Brain microvascular endothelial cell (primary cell): Measurements from ENCODE around the gene RABEP2.

Experiments
- DNase-seq: peaks from one replicate; pipeline ENCODE4 v3.0.0-alpha.2; 2020
- H3K27ac ChIP-seq: fragments of 250-450 bp; sonication (Bioruptor Pico); 2 replicates; pipeline ENCODE4 v1.5.1; 2020; ENCODE audit warnings: mild to moderate bottlenecking, moderate library complexity
- H3K27me3 ChIP-seq: fragments of 250-450 bp; sonication (Bioruptor Pico); replicated peaks from 2 replicates; pipeline ENCODE4 v1.5.1; 2020; ENCODE audit warnings: mild to moderate bottlenecking
- H3K36me3 ChIP-seq: fragments of 250-450 bp; sonication (Bioruptor Pico); replicated peaks from 2 replicates; pipeline ENCODE4 v1.5.1; 2020; ENCODE audit warnings: mild to moderate bottlenecking
- H3K4me3 ChIP-seq: 2 replicates; pipeline ENCODE4 v1.5.1; 2011; ENCODE audit warnings: low read depth, mild to moderate bottlenecking, control low read depth, low read length, moderate library complexity
- CTCF ChIP-seq: IDR thresholded peaks from 2 replicates; pipeline ENCODE4 v1.5.1; 2011; ENCODE audit warnings: low read depth, mild to moderate bottlenecking, moderate library complexity, low read length, control low read depth, inconsistent platforms; ENCODE audit errors: missing control alignments
- in situ Hi-C: cut with HindIII; loops from 2 replicates; pipeline ENCODE4 v1.10.0; 2017; ENCODE audit warnings: low sequenced_read_pairs, low pct_ligation_motif_present

The RABEP2 gene

GRCh38 chr16:28904828-28905227 lies 20.2 kb downstream of the RABEP2 start:
- Histone ChIP-seq H3K36me3 (peaks cover 9% of the 10 kb centered on the region), H3K27ac (no peak overlapping the region), H3K27me3 (no peaks in the 10 kb centered on the region), H3K4me3 (no peak overlapping the region)
- no peak for TF ChIP-seq CTCF
- no peak for DNase-seq
- in situ Hi-C loops: no loop called here

DNA sequence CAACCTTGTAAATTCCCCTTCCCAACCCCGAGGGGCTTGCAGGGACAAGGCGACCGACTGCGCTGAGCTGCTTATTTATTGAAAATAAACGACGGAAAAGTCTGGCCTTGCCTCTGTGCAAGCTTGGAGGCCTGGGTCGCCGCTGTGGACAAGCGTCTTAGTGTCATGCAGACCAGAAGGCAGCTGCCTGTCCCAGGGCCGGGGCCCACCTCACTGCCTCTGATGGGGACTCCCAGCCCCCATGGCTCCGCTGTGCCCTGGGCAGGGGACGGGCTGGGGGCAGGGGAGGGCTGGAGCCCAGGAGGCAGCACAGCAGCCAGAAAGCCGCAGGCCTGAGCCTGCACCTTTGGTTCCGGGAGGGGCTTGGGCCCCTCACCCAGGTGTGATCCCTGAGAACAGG lies 20.7 kb downstream of the RABEP2 start:
- peaks cover 9% of the 10 kb centered on the region for H3K36me3 ChIP-seq
- in situ Hi-C loops: no loop called here
- TF ChIP-seq CTCF: no peak
- no peaks in the 10 kb centered on the region for H3K27me3 ChIP-seq
- H3K4me3 ChIP-seq: no peak overlapping the region
- DNase-seq: no peak
- H3K27ac ChIP-seq: no peak overlapping the region

DNA sequence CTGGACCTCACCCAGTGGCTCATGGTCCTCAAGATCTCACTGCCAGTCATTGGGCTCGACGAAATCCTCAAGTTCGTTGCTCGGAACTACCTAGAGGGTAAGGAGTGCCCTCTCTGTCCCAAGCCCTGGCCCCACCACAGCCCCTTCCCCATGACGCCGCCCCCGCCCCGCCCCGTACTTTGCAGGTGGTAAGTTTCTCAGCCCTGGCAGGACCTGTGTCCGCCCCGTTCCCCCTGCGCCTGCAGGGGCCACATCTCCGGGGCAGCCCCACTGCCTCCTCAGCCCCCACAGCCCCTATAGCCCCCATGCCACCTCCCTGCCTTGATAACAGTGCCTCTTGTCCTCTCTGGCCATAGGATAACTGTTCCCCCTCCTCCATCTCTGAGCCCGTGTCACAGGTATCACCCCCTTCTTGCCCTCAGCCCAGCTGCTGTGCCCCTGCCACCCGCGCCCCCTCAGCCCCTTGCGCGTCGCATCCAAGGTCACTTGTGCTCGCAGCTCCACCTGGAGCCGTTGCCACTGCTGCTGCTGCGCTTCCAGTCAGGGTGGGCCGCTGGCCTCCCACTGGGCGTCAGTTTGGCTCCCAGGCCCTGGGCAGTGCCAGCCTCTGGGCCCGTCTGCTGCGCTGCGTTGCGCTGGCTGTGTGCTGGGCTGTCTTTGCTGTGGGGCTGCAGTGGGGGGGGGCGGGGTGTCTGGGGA lies 21.5 kb downstream of the RABEP2 start:
- Histone ChIP-seq H3K4me3 (no peak overlapping the region), H3K27ac (no peak overlapping the region), H3K36me3 (peaks cover 7% of the 10 kb centered on the region), H3K27me3 (no peaks in the 10 kb centered on the region)
- TF ChIP-seq CTCF: no peak
- in situ Hi-C loops: no loop called here
- no peak for DNase-seq

DNA sequence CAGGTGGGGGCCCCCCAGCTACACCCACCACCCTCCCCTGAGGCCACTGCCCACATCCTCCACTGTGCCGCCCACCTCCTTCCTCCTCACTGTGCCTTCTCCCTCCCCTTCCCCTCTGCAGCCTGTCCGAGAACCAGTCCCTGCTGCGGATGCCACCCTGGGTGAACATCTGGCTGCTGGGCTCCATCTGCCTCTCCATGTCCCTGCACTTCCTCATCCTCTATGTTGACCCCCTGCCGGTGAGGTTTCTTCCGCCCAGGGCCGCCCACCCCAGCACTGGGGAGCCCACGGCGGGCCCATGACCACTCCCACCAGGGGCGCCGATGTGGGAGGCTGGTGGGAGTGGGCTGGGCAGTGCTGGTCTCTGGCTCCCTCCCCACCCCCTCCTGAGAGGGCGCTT lies 22.1 kb downstream of the RABEP2 start:
- Histone ChIP-seq H3K27ac (no peak overlapping the region), H3K4me3 (no peak overlapping the region), H3K36me3 (peaks cover 1% of the 10 kb centered on the region), H3K27me3 (no peaks in the 10 kb centered on the region)
- in situ Hi-C loops: no loop called here
- no peak for TF ChIP-seq CTCF
- DNase-seq: no peak

- in situ Hi-C loops: no loop called here
- no peak for DNase-seq
These were observed 23.2 kb downstream of the RABEP2 start for GRCh38 chr16:28901862-28902261.

More at GRCh38 chr16:28901862-28902261, 23.2 kb downstream of the RABEP2 start:
- Histone ChIP-seq H3K27me3 (no peaks in the 10 kb centered on the region), H3K36me3 (no peaks in the 10 kb centered on the region), H3K4me3 (no peak overlapping the region), H3K27ac (no peak overlapping the region)
- no peak for TF ChIP-seq CTCF
